GM12892 (cell line): ENCODE data around the gene PTK7.

Experiments used
- DNase-seq: peaks from one replicate; pipeline ENCODE4 v3.0.0; 2011; ENCODE audit not compliant: insufficient read length
- FAIRE-seq: peaks from 2 replicates; lab custom pipeline; 2011; peaks lifted over from hg19 to GRCh38; lab: Jason Lieb, UNC
- POLR2A ChIP-seq: IDR thresholded peaks from 2 replicates; pipeline ENCODE4 v1.6.1; 2011; ENCODE audit warnings: low read depth, low read length, control low read depth
- POLR2AphosphoS5 ChIP-seq: IDR thresholded peaks from 2 replicates; pipeline ENCODE4 v1.6.1; 2011; ENCODE audit warnings: low read depth, low read length, control low read depth
- TAF1 ChIP-seq: IDR thresholded peaks from 2 replicates; pipeline ENCODE4 v1.6.1; 2011; ENCODE audit warnings: low read depth, mild to moderate bottlenecking, control low read depth, low read length, borderline replicate concordance

Gene PTK7

DNA sequence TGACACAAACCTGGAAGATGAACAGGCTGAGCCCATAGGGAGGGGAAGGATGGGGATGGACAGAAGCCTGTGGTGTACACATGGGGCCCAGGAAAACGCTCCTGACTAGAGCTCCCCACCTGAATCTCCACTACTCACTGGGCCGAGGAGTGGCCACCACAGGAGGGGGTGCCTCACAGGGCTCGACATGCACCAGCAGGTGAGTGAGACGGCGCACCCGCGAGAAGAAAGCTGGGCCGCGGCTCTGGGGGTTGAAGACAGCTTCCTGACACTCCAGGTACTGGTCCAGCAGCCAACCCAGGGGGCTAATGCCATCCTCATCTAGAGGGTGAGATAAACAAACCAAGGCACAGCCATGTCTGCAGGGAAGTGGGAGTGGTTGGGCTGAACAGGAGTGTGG, 32.8 kb upstream of the PTK7 start:
- no peak for DNase-seq

DNA sequence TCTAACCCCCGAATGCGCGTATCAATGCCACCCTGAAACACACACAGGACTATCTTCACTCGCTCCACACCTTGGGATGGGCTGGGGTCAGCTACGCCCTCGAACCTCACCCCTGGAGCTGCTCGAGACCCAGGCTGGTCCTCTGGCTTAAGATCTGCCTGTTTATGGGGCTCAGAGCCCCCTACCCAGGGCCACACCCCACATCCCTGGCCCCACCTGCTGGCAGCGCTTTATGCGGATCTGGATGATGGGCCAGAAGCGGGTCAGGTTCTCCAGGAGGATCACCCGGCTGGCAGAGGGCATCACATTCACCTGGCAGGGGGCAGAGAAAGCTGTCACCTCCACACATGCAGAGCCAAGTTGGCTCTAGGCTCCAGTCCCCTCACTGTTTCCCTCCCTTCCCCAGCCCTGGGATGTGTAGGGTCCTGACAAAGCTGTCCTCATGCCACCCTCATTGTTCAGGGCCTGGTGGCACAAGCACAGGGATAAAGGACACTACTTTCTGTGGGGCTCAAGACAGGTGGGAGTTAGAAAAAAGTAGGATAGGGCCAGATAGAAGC, 30.7 kb upstream of the PTK7 start:
- DNase-seq (no peak), FAIRE-seq (no peak)
- no peak for TF ChIP-seq POLR2AphosphoS5

More for the DNA sequence above, 32.8 kb upstream of the PTK7 start:
- no peak for FAIRE-seq
- no peak for TF ChIP-seq TAF1
- TF ChIP-seq POLR2A, result no peak
- no peak for TF ChIP-seq POLR2AphosphoS5

DNA sequence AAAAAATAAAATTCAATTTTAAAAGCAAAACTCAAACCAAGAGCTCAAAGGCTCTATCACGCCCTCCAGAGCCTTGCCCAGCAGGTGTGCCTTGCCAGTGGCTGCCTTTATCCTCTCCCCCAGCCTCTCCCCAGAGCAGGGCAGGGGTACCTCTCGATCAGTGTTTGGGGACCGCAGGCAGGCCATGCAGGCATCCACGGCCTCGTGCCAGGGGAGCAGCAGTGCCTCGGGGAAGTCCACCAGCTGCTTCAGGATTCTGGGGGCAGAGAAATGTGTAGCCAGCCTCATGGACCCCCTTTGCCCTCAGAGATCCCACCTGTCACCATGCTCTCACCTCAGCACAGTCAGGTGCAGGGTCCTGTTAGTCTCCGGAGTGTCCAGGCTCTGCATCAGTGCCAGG, 28.1 kb upstream of the PTK7 start:
- no peak for FAIRE-seq

GRCh38 chr6:43050981-43051380, 25.1 kb upstream of the PTK7 start:
- no peak for DNase-seq
- TF ChIP-seq POLR2AphosphoS5, result no peak
- TF ChIP-seq TAF1, result no peak
- TF ChIP-seq POLR2A, result no peak
- no peak for FAIRE-seq

More for the DNA sequence above, 28.1 kb upstream of the PTK7 start:
- no peak for DNase-seq
- TF ChIP-seq POLR2AphosphoS5 (no peak), POLR2A (no peak), TAF1 (no peak)

GRCh38 chr6:43052225-43052841, 23.8 kb upstream of the PTK7 start:
- no peak for DNase-seq
- TF ChIP-seq POLR2A, result no peak
- no peak for TF ChIP-seq POLR2AphosphoS5
- no peak for TF ChIP-seq TAF1
- no peak for FAIRE-seq

GRCh38 chr6:43052842-43053544, 23.1 kb upstream of the PTK7 start:
- DNase-seq (no peak), FAIRE-seq (no peak)
- no peak for TF ChIP-seq POLR2A
- no peak for TF ChIP-seq POLR2AphosphoS5
- no peak for TF ChIP-seq TAF1

GRCh38 chr6:43053545-43054205, 22.4 kb upstream of the PTK7 start, which contains the start of gene CUL7:
TSS of gene CUL7 (minus strand) at chr6:43053851. CDS start at chr6:43052788, 1,063 bp downstream.
- TF ChIP-seq POLR2AphosphoS5 (peak; percentile 87; the same call in 1 of the 2 replicates), TAF1 (peak; percentile 56; the same call in 1 of the 2 replicates), POLR2A (peak; percentile 92)
- peak; percentile 99 for DNase-seq
- FAIRE-seq, result peak; percentile 88

- FAIRE-seq (no peak), DNase-seq (no peak)
- TF ChIP-seq POLR2A (no peak), TAF1 (no peak), POLR2AphosphoS5 (no peak)
These were observed 21.7 kb upstream of the PTK7 start for GRCh38 chr6:43054206-43054943.

DNA sequence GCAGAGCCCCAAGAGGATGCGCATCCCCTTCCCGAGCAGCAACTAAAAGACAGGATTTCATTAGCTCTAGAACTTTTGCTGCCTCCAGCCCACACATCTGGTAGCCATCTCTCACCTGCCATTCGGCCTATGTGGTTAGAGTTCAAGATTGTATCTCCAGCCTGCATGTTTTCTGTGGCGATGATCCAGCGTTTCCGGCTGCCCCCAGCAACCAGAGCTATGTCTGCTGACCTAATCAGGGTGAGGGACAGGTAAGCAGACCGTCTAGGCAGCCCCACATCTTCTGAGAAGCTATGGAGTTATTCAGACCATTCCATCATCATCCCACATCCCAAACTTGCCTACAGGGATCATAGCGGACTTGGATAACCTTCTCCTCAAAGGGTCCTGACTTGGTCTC, 20.1 kb upstream of the PTK7 start:
- FAIRE-seq (no peak), DNase-seq (no peak)
- no peak for TF ChIP-seq TAF1
- no peak for TF ChIP-seq POLR2A
- no peak for TF ChIP-seq POLR2AphosphoS5

- DNase-seq (no peak), FAIRE-seq (no peak)
- TF ChIP-seq POLR2A, result no peak
- TF ChIP-seq TAF1, result no peak
- no peak; the same call in 1 of the 2 replicates for TF ChIP-seq POLR2AphosphoS5
These were observed 17.6 kb upstream of the PTK7 start for GRCh38 chr6:43058531-43058930.
